Lower leg skin (tissue), 3 donors: Measurements from ENCODE around the gene CENATAC.

Experiments
- POLR2A ChIP-seq, 2 donors: fragments of 450-650 bp; IDR thresholded peaks; one replicate each; pipeline ENCODE4 v1.6.1; 2016 to 2017; ENCODE audit warnings: antibody characterized with exemption in 2 of 2, mild to moderate bottlenecking in 1 of 2, moderate library complexity in 1 of 2
- TF ChIP-seq, protein P1 (sequence below), 3 donors: fragments of 450-650 bp; IDR thresholded peaks; one replicate each; pipeline ENCODE4 v1.5.1; 2016; ENCODE audit warnings: antibody characterized with exemption in 3 of 3, mild to moderate bottlenecking in 3 of 3, moderate library complexity in 2 of 3

DNA sequence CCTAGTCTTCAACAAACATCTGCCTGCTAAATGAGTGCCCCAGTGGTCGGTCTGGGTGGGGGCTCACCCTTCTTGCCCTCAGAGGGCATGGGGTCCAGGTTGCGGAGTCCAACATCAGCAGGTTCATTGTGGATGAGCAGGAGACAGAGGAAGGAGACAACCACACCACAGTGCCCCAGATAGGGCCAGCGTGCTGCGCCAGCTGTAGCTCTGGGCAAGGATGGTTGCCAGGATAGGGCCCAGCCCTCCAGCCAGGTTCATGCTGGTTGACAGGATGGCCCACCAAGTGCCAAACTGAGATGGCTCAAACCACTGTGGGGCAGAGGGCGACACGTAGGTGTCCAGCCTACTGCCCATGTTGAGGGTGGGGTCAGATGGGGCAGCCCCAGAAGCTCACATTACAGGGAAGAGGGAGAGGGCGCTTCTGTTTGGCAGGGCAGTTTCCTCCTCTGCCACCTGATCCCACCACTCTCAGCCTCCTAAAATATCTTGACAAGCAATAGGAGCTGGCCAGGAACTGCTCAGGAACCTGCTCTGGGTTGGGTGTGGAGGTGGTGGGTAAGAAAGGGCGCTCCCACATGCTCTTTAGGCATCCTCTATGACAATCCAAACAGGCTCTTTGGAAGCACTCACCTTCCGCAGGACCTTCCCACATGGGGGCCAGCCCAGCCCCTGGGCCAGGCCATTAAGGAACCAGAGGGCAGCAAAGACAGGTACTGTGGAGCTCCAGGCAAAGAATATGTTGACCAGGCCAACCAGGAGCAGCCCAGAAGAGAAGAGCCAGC lies 29.8 kb downstream of the CENATAC start:
- TF ChIP-seq, protein P1, sequence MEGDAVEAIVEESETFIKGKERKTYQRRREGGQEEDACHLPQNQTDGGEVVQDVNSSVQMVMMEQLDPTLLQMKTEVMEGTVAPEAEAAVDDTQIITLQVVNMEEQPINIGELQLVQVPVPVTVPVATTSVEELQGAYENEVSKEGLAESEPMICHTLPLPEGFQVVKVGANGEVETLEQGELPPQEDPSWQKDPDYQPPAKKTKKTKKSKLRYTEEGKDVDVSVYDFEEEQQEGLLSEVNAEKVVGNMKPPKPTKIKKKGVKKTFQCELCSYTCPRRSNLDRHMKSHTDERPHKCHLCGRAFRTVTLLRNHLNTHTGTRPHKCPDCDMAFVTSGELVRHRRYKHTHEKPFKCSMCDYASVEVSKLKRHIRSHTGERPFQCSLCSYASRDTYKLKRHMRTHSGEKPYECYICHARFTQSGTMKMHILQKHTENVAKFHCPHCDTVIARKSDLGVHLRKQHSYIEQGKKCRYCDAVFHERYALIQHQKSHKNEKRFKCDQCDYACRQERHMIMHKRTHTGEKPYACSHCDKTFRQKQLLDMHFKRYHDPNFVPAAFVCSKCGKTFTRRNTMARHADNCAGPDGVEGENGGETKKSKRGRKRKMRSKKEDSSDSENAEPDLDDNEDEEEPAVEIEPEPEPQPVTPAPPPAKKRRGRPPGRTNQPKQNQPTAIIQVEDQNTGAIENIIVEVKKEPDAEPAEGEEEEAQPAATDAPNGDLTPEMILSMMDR (IDR thresholded peaks at IDR 0.05) = no peak
- no peak for TF ChIP-seq POLR2A (IDR thresholded peaks at IDR 0.05)
